Keratinocyte (primary cell): ENCODE results near the gene ZNF160. TPM values are rescaled to one million over a fixed set of nuclear protein-coding genes. Genes with fewer than 3 reads are reported as not detected.
A peak's percentile ranks its signal among the peaks of the same experiment; 100 is the strongest.
"Not testable (repeated sequence)": the region's sequence is repeated elsewhere in the genome, so short reads cannot be mapped to it uniquely, and the experiment has no call there.

Experiments used
- DNase-seq: peaks from one replicate; pipeline ENCODE4 v3.0.0-alpha.2; 2011; ENCODE audit warnings: low read depth, missing footprints, low spot score
- FAIRE-seq: peaks from 2 replicates; lab custom pipeline; 2011; peaks lifted over from hg19 to GRCh38; lab: Jason Lieb, UNC
- H2AFZ ChIP-seq: 2 replicates; pipeline ENCODE4 v1.6.0; 2012; ENCODE audit warnings: low read length, control low read depth, inconsistent platforms; ENCODE audit not compliant: control insufficient read depth
- H3K27ac ChIP-seq: 2 replicates; pipeline ENCODE4 v1.5.1; 2011; ENCODE audit warnings: low read length; ENCODE audit not compliant: control insufficient read depth, insufficient read depth
- H3K27me3 ChIP-seq: 3 replicates; pipeline ENCODE4 v1.6.0; 2011; ENCODE audit warnings: low read length; ENCODE audit not compliant: control insufficient read depth, insufficient read depth; ENCODE audit errors: extremely low read depth
- H3K36me3 ChIP-seq, 2 experiments: 2 replicates in 1 of 2; 3 replicates in 1 of 2; pipeline ENCODE4 v1.5.1; 2011; ENCODE audit warnings: low read length in 2 of 2, mild to moderate bottlenecking in 1 of 2; ENCODE audit not compliant: control insufficient read depth in 2 of 2, insufficient read depth in 2 of 2; ENCODE audit errors: extremely low read depth in 1 of 2
- H3K4me1 ChIP-seq: 3 replicates; pipeline ENCODE4 v1.5.1; 2011; ENCODE audit warnings: low read length; ENCODE audit not compliant: control insufficient read depth, insufficient read depth; ENCODE audit errors: extremely low read depth
- H3K4me2 ChIP-seq: 3 replicates; pipeline ENCODE4 v1.6.0; 2011; ENCODE audit warnings: low read depth, low read length; ENCODE audit not compliant: control insufficient read depth, insufficient read depth; ENCODE audit errors: extremely low read depth
- H3K4me3 ChIP-seq, 3 experiments: fragments of 200-600 bp in 1 of 3; sonication (generic) in 1 of 3; 2 replicates in 2 of 3; 3 replicates in 1 of 3; pipeline ENCODE4 v1.5.1; 2011 to 2016; ENCODE audit warnings: low read length in 3 of 3, mild to moderate bottlenecking in 3 of 3, control low read depth in 2 of 3, inconsistent platforms in 1 of 3, low read depth in 1 of 3, mixed read lengths in 1 of 3, mixed run types in 1 of 3, moderate library complexity in 1 of 3; ENCODE audit not compliant: control insufficient read depth in 2 of 3, insufficient read depth in 2 of 3; ENCODE audit errors: extremely low read depth in 1 of 3
- H3K79me2 ChIP-seq: 2 replicates; pipeline ENCODE4 v1.6.0; 2012; ENCODE audit warnings: low read length; ENCODE audit not compliant: control insufficient read depth, insufficient read depth
- H3K9ac ChIP-seq: 3 replicates; pipeline ENCODE4 v1.6.0; 2011; ENCODE audit warnings: low read length; ENCODE audit not compliant: control insufficient read depth, insufficient read depth; ENCODE audit errors: extremely low read depth
- H3K9me1 ChIP-seq: 3 replicates; pipeline ENCODE4 v1.6.0; 2011; ENCODE audit warnings: low read length; ENCODE audit not compliant: control insufficient read depth, insufficient read depth; ENCODE audit errors: extremely low read depth
- H3K9me3 ChIP-seq: 2 replicates; pipeline ENCODE4 v1.5.1; 2012; ENCODE audit warnings: low read depth, low read length; ENCODE audit not compliant: control insufficient read depth
- H4K20me1 ChIP-seq: 3 replicates; pipeline ENCODE4 v1.6.0; 2011; ENCODE audit warnings: low read length; ENCODE audit not compliant: control insufficient read depth, insufficient read depth; ENCODE audit errors: extremely low read depth
- CTCF ChIP-seq, 3 experiments: IDR thresholded peaks in 1 of 3; conservative IDR thresholded peaks in 1 of 3; optimal IDR thresholded peaks in 1 of 3; 2 replicates in 2 of 3; 3 replicates in 1 of 3; pipeline versions ENCODE3 to v1.5.1; 2011; ENCODE audit warnings: low read length in 3 of 3, mild to moderate bottlenecking in 3 of 3, moderate library complexity in 2 of 3, control low read depth in 1 of 3, inconsistent platforms in 1 of 3; ENCODE audit not compliant: insufficient read depth in 2 of 3; ENCODE audit errors: extremely low read depth in 1 of 3
- EZH2 ChIP-seq: IDR thresholded peaks from one replicate; pipeline ENCODE4 v1.6.1; 2012; ENCODE audit warnings: inconsistent platforms, mild to moderate bottlenecking, low read length, moderate library complexity
- dilution Hi-C: fragments of 300-500 bp; cut with MboI; formaldehyde crosslinking; loops from one replicate; pipeline ENCODE4 v1.7.0; 2020; ENCODE audit warnings: low sequenced_read_pairs; ENCODE audit not compliant: extremely low pct_ligation_motif_present
- polyA plus RNA-seq, 5 experiments: library from polyadenylated mRNA; depleted of rRNA in 3 of 5; stranded (reverse) in 3 of 5; stranded (forward) in 1 of 5; unstranded in 1 of 5; fragments of >200 nt; gene quantifications; 1 replicate in 1 of 5; 2 replicates in 3 of 5; 3 replicates in 1 of 5; pipeline versions ENCODE4 v1.2.1 to v1.2.3, GENCODE V29; 2011 to 2012; ENCODE audit warnings: missing spikeins in 2 of 5, low read depth in 1 of 5, low replicate concordance in 1 of 5

The ZNF160 gene
- polyA plus RNA-seq, 1 donor (not counting 4 experiments of a cell fraction or from before 2014, with no cell fraction given), result 14.4 TPM

GRCh38 chr19:53034054-53034453 is 69.2 kb downstream of the ZNF160 start:
- no peaks in the 10 kb centered on the region for H3K4me1 ChIP-seq
- TF ChIP-seq EZH2 (no peak), CTCF (optimal IDR thresholded peaks at IDR 0.05 in 1 of 3, IDR thresholded peaks at IDR 0.05 in 1 of 3, conservative IDR thresholded peaks at IDR 0.05 in 1 of 3; ENCODE audit: extremely low read depth in 1 of 3, insufficient read depth in 2 of 3, low read length in 3 of 3) (no peak)
- H3K36me3 ChIP-seq, result no peaks in the 10 kb centered on the region
- DNase-seq (no peak), FAIRE-seq (no peak)
- H3K9me1 ChIP-seq, result no peaks in the 10 kb centered on the region
- no peak overlapping the region for H3K9ac ChIP-seq
- no peak overlapping the region for H3K4me2 ChIP-seq
- H3K4me3 ChIP-seq, result no peak overlapping the region
- no peak overlapping the region for H2AFZ ChIP-seq
- H4K20me1 ChIP-seq, result no peaks in the 10 kb centered on the region
- no peaks in the 10 kb centered on the region for H3K79me2 ChIP-seq
- no peaks in the 10 kb centered on the region for H3K27me3 ChIP-seq
- peaks cover 2% of the 10 kb centered on the region for H3K9me3 ChIP-seq
- H3K27ac ChIP-seq, result no peak overlapping the region
- dilution Hi-C loops, result no loop called here

GRCh38 chr19:53028306-53028705 is 74.9 kb downstream of the ZNF160 start:
- H3K9ac ChIP-seq, DNase-seq, H4K20me1 ChIP-seq, H3K36me3 ChIP-seq, dilution Hi-C loops, H3K27ac ChIP-seq, H3K4me1 ChIP-seq, H3K4me3 ChIP-seq, H3K27me3 ChIP-seq, H3K9me1 ChIP-seq, H3K79me2 ChIP-seq, H3K4me2 ChIP-seq, H2AFZ ChIP-seq, H3K9me3 ChIP-seq, FAIRE-seq: not testable (repeated sequence)

GRCh38 chr19:53019684-53020083 is 83.5 kb downstream of the ZNF160 start:
- no peaks in the 10 kb centered on the region for H3K79me2 ChIP-seq
- H3K4me3 ChIP-seq, result no peak overlapping the region
- FAIRE-seq (no peak), DNase-seq (no peak)
- no peaks in the 10 kb centered on the region for H3K4me1 ChIP-seq
- dilution Hi-C loops, result no loop called here
- no peaks in the 10 kb centered on the region for H3K36me3 ChIP-seq
- H4K20me1 ChIP-seq, result no peaks in the 10 kb centered on the region
- H3K9me1 ChIP-seq, result no peaks in the 10 kb centered on the region
- H3K9ac ChIP-seq, result no peak overlapping the region
- no peak overlapping the region for H3K4me2 ChIP-seq
- no peak overlapping the region for H3K27ac ChIP-seq
- TF ChIP-seq CTCF (optimal IDR thresholded peaks at IDR 0.05 in 1 of 3, IDR thresholded peaks at IDR 0.05 in 1 of 3, conservative IDR thresholded peaks at IDR 0.05 in 1 of 3; ENCODE audit: extremely low read depth in 1 of 3, insufficient read depth in 2 of 3, low read length in 3 of 3) (peak in 2 of 3 experiments; percentile 40 to 54), EZH2 (no peak)
- no peak overlapping the region for H2AFZ ChIP-seq
- no peaks in the 10 kb centered on the region for H3K27me3 ChIP-seq
- no peaks in the 10 kb centered on the region for H3K9me3 ChIP-seq
